ENCODE data around the gene PRKN. TPM values are rescaled to one million over a fixed set of nuclear protein-coding genes. Genes with fewer than 3 reads are reported as not detected.
"Not testable (repeated sequence)": the region's sequence is repeated elsewhere in the genome, so short reads cannot be mapped to it uniquely, and the experiment has no call there.

Gene PRKN
- total RNA-seq, 1 donor from 2014 or later = 0.91 TPM

- intact Hi-C loops (cut with micrococcal nuclease) = no loop called here
Observed at GRCh38 chr6:162467679-162468078, 259.9 kb downstream of the PRKN start.

DNA sequence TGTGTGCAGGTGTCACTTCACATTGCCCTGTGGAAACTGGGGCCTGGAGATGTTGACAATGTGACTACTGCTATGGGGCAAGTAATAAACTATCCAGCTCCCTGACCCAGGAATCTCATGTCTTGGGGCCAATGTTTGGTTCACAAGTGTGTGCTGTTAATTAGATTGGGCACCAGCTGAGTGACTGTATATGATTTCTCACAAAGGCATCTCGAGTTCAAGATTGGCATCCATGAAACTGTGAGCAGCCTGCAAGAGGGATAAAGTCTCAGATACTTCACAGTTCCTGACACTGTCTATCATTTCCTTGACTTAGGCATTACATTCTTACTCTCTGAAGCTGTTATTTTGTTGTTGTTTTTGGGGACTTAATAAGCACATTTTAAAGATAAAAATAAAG is 264.0 kb downstream of the PRKN start:
- intact Hi-C loops (cut with micrococcal nuclease) = no loop called here

DNA sequence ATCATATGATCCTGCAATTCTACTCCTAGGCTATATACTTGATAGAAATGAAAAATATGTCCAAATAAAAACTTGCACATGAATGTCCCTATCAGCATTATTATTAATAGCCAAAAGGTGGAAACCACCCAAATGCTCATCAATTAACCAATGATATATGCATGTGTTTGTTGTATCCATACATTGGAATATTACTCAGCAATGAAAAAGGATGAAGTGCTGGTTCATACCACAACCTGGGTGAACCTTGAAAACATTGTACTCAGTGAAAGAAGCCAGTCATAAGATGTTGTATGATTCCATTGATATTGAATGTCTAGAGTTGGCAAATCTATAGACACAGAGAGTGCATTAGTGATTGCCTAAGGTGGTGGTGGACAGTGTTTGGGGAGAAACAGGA is 267.6 kb downstream of the PRKN start:
- intact Hi-C loops (cut with micrococcal nuclease) = no loop called here

DNA sequence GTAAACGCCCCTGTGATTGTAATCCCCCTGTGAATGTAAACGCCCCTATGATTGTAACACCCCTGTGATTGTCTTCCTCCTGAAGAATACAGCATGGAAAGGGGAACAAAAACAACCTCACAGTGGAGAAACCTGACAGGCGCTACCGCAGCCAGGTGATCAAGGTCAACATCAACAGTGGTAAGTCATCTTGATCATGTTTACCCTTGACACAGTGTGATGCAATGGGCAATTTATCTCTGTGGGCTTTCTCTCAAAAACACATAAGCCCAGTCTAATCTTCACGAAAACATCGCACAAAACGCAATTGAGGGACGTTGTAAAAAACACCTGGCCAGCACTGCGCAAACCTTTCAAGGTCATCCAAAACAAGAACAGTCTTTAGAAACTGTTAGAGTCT is 277.2 kb downstream of the PRKN start:
- intact Hi-C loops (cut with micrococcal nuclease) = no loop called here

DNA sequence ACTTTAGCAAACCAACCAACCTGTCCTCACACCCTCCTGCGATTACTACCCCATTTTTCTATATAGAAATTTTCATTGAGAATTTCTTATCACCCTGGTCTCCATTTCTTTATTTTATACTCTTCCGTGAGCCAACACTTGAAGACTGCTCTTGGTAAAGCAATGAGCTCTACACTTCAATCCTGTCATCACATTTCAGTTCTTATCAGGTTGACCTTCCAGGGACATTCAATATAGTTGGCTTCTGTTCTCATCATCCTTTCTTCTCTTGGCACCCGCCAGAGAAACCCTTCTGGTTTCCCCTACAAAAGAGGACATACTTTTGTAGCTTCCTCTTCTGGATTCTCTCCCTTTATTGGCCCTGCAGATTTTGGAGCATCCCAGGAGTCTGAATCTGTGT is 279.3 kb downstream of the PRKN start:
- intact Hi-C loops (cut with micrococcal nuclease) = no loop called here

DNA sequence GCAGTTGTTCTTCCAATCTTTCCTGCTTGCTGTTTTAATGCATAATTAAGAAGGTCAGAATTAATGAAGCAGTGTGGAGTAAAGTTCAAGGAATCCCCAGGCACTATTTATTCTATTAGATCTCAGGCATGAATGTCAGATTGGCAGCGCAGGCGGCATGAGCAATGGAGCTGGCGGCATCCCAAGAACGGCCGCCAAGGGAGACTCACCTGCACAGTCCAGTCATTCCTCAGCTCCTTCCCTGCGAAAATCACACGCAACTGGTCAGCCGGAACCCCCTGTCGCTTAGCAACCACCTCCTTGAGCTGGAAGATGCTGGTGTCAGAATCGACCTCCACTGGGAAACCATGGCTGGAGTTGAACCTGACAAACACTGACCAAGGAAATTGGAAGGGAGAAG is 284.5 kb downstream of the PRKN start:
- intact Hi-C loops (cut with micrococcal nuclease) = no loop called here

- intact Hi-C loops (cut with micrococcal nuclease) = no loop called here
Observed at GRCh38 chr6:162442687-162443086, 284.9 kb downstream of the PRKN start.

DNA sequence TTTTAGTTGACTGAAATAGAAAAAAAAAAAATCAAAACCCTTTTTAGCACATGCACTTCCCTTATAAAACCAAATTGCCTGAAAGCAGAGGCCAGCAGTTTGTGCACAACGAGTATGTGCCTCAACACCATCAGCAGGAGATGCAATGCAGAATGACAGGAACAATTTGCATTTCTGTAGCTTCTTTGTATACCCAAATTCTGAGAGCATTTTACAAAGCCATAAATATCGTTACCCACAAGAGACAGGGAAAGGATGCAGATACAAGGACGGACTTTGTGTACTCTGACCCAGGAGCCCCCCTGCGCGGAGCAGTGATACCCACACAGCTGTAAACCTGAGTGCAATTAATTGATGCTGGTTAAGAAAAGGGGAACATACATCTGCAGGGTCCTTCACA is 285.6 kb downstream of the PRKN start:
- intact Hi-C loops (cut with micrococcal nuclease) = no loop called here

- intact Hi-C loops (cut with micrococcal nuclease) = no loop called here
Observed at GRCh38 chr6:162438980-162439379, 288.6 kb downstream of the PRKN start.

GRCh38 chr6:162435071-162435470 is 292.5 kb downstream of the PRKN start:
- intact Hi-C loops (cut with micrococcal nuclease) = no loop called here

GRCh38 chr6:162421004-162421403 is 306.6 kb downstream of the PRKN start:
- intact Hi-C loops (cut with micrococcal nuclease) = no loop called here

DNA sequence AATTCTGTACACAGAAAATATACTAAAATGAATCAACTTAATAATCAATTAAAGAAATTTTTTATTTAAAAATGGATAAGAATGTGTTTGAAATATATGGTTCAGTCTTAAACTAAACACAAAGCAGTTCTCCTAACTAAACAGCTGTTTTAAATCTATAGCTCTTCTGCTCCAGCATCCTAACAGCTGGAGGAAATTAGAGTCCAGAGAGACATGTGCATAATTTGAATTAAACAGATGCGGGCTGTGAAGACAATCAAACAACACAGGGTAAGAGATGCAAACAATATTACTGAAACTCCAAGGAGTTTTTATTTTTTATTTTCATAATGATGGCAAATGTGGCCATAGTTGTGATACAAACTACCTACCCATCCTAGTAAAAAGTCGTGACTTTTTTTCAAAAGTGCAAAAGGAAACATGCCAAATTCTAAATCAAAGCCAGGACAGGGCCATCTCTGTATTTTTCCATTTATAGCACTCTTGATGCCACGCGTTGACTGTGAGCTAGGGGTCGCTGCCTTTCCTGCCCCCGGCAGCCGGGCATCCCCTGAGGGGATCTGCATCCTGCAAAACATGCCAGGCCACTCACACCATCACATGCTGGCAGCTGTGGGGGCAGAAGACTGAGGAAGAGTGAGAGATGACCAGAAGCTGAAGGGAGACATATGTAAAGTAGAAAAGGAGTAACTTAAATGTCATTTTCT is 310.6 kb downstream of the PRKN start:
- intact Hi-C loops (cut with micrococcal nuclease) = no loop called here

DNA sequence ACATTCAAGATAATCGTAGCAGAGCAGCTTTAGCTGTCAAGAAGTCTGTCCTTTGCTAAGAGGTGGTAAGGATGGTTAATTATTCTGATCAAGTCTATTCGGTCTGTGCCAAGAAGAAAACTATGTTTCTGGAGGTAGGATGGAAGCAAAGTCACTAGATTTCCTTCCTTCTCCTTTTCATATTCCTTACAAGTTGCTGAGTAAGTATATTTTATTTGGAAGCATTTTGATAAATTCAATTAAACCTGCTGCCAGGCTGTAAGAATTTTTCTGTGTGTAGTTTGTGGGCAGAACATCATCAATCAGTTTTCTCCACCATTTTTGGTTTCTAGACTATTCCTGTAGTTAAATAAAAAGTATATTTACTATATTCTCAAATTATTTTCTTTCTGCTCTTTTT is 311.3 kb downstream of the PRKN start:
- intact Hi-C loops (cut with micrococcal nuclease) = no loop called here

DNA sequence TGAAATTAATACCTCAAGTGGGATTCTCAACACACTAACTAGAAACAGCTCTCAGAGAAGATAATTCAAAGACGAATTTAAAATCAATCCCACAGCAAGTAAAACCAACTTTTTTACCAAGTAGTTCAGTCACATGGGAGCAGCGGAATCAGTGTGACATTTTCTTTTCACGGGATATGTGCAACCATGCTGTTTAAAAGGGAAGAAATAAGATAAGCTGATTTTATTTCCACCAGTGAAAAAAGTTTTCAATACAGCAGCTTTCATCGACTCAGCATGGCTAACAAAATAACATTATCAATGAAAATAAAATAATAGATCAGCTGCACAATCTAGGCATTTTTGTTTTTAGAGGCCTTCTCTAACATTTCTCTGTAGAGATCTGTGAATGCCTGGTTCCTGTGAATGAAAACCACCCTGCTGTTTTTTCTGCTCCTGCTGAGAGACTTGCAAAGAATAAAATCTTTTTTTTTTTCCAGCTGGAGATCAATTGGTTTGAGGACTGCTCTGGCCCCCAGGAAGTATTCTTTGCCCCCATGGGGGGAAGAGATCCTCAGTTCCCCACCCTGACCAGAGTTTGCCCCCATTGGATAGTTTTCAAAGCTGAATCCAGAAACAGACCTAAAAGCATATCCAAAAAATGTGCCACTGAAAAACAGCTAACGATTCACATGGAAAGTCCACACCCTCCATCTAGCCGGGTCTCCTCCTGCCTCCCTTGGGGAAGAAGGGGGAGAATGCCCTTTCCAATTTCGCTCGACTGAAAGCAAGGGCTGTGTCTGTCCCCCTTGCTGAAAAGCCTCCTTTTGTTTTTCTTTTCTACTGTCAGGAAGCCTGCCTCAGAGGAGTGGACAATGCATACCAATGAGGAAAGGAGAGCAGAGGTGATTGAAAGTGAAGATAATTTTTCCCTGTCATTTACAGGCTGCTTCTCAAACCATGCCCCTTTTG is 317.6 kb downstream of the PRKN start:
- intact Hi-C loops (cut with micrococcal nuclease) = no loop called here

DNA sequence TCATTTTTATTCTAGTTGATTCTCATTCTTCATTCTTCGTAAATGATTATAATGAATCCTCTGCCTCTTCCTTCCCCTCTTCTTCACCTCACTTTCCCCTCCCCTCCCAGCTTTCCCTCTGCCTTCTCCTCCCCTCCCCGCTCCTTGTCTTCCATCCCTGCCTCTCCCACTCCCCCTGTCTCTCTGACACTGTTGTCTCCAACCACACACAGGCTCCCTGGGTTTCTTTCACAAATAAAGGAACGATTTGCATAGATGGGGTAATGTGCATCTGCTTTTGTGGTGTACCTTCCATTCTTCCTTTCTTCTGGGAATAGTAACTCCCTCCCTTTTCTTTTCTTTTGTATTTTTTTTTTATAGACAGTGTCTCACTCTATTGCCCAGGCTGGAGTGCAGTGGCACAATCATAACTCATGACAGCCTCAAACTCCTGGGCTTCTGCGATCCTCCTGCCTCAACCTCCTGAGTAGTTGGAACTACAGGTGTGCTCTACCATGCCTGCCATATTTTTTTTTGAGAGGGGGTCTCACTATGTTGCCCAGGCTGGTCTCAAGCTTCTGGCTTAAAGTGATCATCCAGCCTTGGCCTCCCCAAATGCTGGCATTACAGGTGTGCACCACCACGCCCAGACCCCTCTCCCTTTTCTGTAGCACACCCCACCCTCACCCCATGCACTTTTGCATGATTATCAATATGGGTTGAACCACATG is 318.6 kb downstream of the PRKN start:
- intact Hi-C loops (cut with micrococcal nuclease) = no loop called here

DNA sequence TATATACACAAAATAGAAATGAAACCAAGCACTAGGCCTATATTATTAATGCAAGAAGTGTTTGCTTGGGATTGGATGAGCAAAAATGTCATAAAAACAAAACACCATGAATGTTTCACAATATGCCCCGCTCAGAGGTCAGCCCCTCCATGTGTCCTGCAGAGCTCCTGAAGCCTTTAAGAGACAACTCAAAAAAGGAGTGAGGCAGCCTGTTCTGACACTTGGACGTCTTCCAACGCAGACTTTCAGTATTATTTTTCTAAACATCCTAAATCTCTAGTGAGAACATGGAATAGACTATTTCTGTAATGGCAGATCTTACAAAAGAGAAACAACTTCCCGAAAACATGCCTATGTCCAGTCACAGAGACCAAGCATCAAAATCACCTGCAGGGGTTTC is 322.6 kb downstream of the PRKN start:
- intact Hi-C loops (cut with micrococcal nuclease) = no loop called here

DNA sequence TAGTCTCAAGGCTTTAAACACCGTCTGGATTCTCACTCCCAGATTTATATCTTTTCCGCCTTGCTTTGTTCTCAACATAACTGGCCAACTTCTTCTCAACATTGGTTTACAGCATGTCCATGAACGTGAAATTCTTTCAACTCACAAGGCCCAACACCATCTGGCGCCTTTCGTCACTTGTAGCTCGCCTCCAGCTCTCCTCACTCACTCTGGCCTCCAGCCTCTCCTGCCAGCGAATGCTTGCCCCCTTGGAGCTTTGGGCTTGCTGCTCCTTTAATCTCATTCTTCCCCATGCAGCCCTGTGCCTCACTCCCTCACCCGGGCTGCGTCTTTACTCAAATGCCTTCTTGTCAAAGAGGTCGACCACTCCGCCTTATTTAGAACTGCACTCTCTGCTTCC is 324.5 kb downstream of the PRKN start:
- intact Hi-C loops (cut with micrococcal nuclease) = no loop called here

- intact Hi-C loops (cut with micrococcal nuclease) = no loop called here
Observed at GRCh38 chr6:162395181-162395580, 332.4 kb downstream of the PRKN start.

GRCh38 chr6:162390961-162391811 is 336.4 kb downstream of the PRKN start:
- intact Hi-C loops (cut with micrococcal nuclease) = not testable (repeated sequence)

GRCh38 chr6:162389343-162390085 is 338.1 kb downstream of the PRKN start:
- intact Hi-C loops (cut with micrococcal nuclease) = no loop called here
